Measurements from ENCODE around the gene ZBTB6.

GRCh38 chr9:122940749-122941581 lies 27.8 kb upstream of the ZBTB6 start, which contains the start of gene RABGAP1:
- TF ChIP-seq CTCF (IDR thresholded peaks at IDR 0.05) = no peak
- TF ChIP-seq POLR2A (IDR thresholded peaks at IDR 0.05) = peak in 2 of 4 donors; percentile 82 to 89

Data from esophagus squamous epithelium (tissue), 4 donors.